GM21381 (cell line): ENCODE results near the gene ALAS1.

Experiments
- ATAC-seq: cut with Tn5 transposase; IDR thresholded peaks from one replicate; pipeline ENCODE4 v1.9.1; 2021; ENCODE audit warnings: mild to moderate bottlenecking, moderate library complexity; ENCODE audit not compliant: unreplicated experiment

ALAS1 gene

DNA sequence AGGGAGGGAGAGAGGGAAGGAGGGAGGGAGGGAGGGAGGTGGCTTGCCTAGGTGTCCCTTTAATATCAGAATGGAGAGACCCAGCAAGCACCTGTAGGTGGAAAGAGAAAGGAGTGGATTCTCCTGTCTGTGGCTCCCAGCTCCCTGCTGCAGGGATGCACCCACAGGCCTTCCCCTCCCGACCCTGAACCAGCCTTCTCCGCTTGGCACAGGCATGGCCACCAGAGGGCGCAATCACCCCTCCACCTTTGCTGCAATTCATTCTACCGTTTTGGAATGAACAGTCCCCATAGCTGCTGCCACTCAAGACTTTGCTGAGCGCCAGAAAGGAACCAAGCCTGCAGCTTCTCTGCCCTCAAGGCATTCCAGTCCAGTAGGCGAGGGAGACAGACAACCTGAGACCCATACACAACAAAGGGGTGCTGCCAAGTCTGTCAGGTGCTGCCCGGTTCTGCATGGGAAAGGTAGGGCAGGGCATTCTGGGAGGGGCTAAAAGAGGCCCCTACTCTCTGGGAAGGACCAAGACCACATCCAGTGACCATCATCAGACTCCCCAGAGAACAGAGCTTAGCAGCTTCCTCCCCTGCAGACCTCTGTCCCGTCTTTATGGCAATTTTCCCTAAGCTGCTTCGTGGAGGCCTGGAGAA lies 22.5 kb downstream of the ALAS1 start:
- ATAC-seq: no peak

DNA sequence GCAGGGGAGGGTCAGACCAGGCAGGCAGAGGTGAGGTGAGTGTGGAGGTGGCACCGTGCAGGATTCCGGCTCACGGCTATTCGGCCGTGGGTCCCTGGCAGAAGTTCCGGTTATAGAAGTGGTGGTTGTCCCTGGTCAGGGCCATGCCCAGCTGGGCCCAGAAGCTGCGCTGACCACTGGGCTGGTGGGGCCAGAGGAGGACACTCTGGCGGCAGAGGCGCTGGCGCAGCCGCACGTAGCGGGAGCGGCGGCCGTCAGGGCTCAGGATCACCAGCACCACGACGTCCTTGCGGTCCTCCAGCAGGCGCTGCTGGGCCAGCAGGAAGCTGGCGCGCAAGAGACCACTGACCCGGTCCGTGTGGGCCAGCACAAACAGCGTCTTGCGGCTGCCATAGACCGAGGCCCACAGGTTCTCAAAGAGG lies 23.2 kb downstream of the ALAS1 start:
- no peak for ATAC-seq

DNA sequence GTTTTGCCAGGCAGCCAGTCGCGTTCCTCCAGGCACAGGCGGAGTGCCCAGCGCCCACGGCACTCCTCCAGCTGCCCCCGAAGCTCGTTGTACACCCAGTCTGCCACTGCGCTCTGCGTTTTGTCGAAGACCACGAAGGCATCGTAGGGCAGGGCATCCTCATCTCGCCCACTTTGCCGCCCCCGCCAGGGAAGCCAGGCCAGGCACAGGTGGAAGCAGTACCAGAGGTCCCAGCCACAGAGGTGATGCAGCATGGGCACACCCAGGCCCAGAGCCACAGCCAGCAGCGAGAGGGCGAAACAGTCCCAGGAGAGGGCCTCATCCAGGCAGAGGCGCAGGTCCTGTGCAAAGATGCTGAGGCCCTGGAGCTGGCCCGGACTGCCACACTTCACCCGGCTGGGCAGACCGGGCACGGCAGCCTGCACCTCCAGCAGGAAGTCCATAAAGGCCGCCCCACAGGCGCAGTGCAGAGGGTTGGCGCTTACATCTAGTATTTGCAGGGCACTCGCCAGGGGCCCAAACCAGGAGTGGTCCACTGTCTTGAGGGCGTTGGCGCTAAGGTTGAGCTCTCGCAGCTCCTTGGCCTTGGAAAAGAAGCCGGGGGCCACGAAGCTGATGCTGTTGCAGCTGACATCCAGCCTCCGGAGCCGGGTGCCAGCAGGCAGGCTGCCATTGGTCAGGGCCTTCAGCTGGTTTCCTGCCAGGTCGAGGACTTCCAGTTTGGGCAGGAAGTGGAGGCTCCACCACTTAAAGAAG lies 23.8 kb downstream of the ALAS1 start:
- no peak for ATAC-seq

GRCh38 chr3:52222319-52223221 lies 24.6 kb downstream of the ALAS1 start:
- no peak for ATAC-seq

GRCh38 chr3:52223449-52224408 lies 25.8 kb downstream of the ALAS1 start:
- no peak for ATAC-seq

DNA sequence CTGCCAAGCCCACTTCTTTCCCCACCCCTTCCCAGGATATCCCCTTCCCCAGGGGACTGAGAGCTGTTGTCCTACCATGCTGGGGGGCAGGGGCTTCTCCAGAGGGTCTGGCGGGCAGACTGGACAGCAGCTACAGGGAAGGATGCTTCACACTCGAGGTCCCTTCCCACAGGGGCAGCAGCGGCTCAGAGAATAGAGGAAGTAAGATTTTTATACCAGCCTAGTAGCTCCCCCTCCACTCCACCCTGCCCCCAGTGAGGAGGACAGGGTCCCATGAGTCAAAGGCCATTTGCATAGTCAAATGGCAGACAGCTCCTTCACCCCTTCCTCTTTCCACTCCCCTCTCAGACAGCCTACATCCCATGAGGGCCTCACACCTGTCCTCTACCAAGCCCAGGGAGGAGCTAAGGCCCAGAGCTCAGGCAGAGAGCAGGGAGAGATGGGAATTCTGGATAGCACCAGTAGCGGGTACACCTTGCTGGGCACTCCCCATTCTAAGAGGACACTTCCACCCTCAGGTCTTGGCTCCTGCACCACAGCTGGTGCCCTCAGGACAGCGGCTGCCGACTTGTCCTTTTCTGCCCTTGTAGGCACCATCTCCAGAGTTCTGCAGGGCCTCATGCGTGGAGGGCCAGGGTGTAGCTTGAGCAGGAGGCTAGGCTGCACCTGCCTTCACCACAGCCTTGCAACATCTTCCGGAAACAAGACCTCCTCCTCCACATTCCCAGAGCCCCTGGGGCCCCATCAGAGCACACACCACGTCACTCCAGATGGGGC lies 27.7 kb downstream of the ALAS1 start, which contains the start of gene TLR9:
TLR9 (minus strand) TSS at position 194 of the 777 bp plus-strand sequence; CDS start at position 78, 116 bp downstream.
- ATAC-seq: peak; percentile 65

DNA sequence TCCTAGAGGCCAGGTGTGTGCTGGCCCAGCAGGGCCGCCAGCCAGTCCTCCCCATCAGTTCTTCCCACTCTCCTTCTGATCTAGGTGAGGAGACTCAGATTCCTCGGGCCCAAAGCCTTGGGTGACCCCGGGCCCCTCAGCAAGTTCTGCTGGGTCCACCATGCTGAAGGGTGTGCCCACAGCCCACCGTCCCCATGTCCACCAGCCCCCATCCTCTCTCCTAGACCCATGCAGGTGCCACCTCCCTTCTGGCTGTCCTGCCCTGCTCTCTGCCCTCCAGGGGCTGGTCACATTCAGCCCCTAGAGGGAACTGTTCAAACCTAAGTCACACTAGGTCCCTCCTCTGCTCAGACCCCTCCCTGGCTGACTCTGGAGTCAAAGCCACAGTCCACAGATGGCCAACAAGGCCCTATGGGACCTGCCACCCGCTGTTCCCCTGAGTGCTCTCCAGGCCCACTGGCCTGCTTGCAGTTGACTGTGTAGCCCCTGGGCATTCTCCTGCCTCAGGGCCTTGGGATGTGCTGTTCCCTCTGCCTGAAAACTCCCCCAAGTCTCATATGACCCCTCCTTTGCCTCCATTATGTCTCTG lies 28.4 kb downstream of the ALAS1 start:
- ATAC-seq: peak; percentile 22

DNA sequence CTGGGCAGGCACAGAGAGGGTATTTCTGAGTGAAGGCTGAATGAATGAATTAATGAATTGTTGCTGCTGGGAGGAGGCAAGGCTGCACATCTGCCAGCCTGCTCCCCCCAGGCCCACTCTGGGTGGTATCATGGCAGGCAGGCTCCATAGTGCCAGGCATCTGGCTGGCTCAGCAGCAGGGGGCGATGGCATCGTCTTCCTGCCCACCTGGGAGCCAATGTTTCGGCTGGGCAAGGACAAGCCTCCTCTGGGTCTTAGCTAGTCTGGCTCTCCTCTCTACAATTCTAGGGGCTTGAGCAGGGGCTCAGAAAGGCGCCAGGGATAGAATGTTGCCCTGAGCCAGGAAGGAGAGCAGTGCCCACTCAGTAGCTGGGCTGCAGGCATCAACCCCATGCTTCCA lies 29.2 kb downstream of the ALAS1 start:
- no peak for ATAC-seq

GRCh38 chr3:52227766-52228165 lies 29.8 kb downstream of the ALAS1 start:
- ATAC-seq: no peak

GRCh38 chr3:52228266-52228665 lies 30.3 kb downstream of the ALAS1 start:
- ATAC-seq: no peak

GRCh38 chr3:52228751-52229291 lies 30.9 kb downstream of the ALAS1 start:
- ATAC-seq: no peak

GRCh38 chr3:52229656-52230055 lies 31.7 kb downstream of the ALAS1 start:
- ATAC-seq: no peak

DNA sequence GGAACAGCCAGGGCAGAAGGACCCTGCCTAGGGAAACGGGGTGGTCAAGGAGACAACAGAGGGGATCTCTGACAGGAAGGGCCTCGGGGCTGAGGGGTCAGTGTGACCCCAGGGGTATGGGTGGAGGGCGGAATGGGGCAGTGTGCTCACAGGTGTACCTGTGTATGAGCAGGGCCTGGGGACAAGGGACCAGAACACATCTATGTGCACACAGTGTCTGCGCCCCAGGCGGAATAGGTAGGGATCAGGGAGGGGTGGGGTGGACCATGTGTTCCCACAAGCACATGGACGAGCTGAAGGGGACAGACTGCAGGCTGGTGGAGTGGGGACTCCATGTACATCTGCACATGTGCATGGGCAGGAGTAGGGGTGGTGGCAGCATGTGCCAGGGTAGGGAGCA lies 32.5 kb downstream of the ALAS1 start:
- ATAC-seq: no peak

DNA sequence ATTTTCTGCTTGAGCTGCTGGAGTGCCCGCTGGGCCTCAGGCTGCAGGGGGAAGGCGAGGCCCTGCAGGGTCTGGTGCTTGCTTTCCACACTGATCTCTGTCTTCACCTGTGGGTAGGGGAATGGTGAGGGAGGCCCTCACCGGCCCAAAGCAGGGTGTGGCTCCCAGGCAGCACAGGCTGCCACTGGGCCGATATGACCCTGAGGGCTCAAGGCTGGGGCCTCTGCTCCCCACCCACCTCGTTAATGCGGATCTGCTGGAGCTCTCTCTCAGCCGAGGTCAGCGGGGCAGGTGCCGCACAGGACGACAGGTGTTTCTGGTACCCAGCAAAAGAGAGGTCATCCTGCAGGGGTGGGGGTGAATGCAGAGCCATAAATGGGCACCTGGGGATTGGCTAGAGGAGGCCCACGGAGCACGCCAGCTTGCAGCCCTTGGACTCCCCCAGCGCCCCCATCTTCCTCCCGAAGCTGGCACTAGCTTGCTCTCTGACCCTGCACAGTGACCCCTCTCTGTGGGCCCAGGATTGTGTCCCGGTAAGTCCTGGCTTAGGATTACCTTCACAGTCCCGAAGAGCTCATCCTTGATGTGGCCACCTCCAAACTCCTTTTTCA lies 33.0 kb downstream of the ALAS1 start:
- ATAC-seq: no peak

- ATAC-seq: no peak
Observed at GRCh38 chr3:52231502-52232278, 33.7 kb downstream of the ALAS1 start.

DNA sequence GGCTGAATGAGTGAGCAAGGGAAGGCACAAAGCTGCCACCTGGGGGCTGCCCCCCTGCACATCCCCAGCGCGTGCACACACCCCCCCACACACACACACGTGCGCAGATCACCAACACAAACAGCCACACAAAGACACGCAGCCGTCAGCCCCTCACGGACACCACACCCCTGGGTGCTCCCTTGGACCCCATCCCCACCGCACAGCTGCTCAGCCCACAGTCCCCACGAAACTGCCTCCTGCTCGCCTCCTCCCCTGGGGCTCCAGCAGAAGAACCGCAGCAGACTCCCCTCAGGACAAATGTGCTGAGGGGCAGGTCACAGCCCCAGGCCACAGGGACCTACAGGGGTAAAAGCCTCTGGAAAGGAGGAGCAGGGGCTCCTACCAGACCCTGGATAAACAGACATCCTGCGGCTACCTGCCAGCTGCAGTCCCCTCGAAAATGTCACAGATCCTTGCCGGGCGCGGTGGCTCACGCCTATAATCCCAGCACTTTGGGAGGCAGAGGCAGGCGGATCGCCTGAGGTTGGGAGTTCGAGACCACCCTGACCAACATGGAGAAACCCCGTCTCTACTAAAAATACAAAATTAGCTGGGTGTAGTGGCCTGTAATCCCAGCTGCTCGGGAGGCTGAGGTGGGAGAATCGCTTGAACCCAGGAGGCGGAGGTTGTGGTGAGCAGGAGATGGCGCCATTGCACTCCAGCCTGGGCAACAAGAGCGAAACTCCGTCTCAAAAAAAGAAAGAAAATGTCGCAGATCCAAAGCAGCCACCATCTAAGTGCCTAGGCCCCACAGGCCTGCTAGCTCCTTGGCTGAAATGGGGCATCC lies 34.5 kb downstream of the ALAS1 start:
- no peak for ATAC-seq

DNA sequence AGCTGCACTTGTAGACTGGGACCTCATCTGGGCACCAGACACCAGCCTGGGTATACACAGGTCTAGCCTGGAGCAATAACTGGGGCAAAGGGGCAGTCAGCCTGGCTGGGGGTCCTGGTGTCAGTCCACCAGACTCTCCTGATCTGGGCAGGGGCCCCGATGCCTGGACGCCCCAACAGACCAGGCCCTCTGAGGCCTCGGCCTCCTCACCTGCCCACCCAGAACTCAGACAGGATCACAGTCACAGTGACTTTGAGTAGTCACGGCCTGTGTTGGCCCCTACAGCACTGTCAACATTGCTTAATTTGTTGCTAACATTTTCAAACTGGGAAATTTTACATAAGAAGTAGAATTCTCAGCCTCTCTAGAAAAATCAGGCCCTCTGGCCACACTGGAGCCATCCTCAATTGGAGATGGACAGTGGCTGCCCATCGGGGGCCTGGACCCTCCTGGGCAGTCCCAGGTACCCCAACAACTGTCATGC lies 35.2 kb downstream of the ALAS1 start:
- no peak for ATAC-seq
